CD14-positive monocyte (primary cell): Measurements from ENCODE around the gene ANO7. TPM values are rescaled to one million over a fixed set of nuclear protein-coding genes. Genes with fewer than 3 reads are reported as not detected.

Source experiments
- DNase-seq, 3 donors: peaks; one replicate each; pipeline ENCODE4 v3.0.0-alpha.2; 2011 to 2022
- H2AFZ ChIP-seq: 2 replicates; pipeline ENCODE4 v1.6.0; 2012; ENCODE audit warnings: mild to moderate bottlenecking, low read depth, low read length, inconsistent platforms; ENCODE audit not compliant: insufficient read depth, poor library complexity, severe bottlenecking
- H3K27ac ChIP-seq, 2 donors: 1 replicate in 1 of 2; 2 replicates in 1 of 2; pipeline ENCODE4 v1.5.1; 2012 to 2013; ENCODE audit warnings: low read length in 2 of 2, control low read depth in 1 of 2, inconsistent platforms in 1 of 2, low read depth in 1 of 2, mild to moderate bottlenecking in 1 of 2
- H3K27me3 ChIP-seq, 2 donors: one replicate each; pipeline versions ENCODE4 v1.6.0 to v1.6.1; 2011 to 2013; ENCODE audit warnings: low read length in 2 of 2; ENCODE audit not compliant: control insufficient read depth in 2 of 2, insufficient read depth in 2 of 2
- H3K36me3 ChIP-seq, 2 donors: replicated peaks in 1 of 2; 1 replicate in 1 of 2; 2 replicates in 1 of 2; pipeline versions ENCODE4 v1.5.1 to v1.6.1; 2012 to 2013; ENCODE audit warnings: low read length in 2 of 2, control low read depth in 1 of 2, inconsistent platforms in 1 of 2, mild to moderate bottlenecking in 1 of 2; ENCODE audit not compliant: insufficient read depth in 2 of 2, control insufficient read depth in 1 of 2
- H3K4me1 ChIP-seq, 2 donors: 1 replicate in 1 of 2; 2 replicates in 1 of 2; pipeline versions ENCODE4 v1.5.1 to v1.6.1; 2012 to 2013; ENCODE audit warnings: low read length in 2 of 2, control low read depth in 1 of 2, inconsistent platforms in 1 of 2, mild to moderate bottlenecking in 1 of 2, moderate library complexity in 1 of 2; ENCODE audit not compliant: insufficient read depth in 2 of 2, control insufficient read depth in 1 of 2
- H3K4me2 ChIP-seq: replicated peaks from 2 replicates; pipeline ENCODE3; 2012; ENCODE audit warnings: low read length, moderate library complexity, mild to moderate bottlenecking; ENCODE audit not compliant: poor library complexity, severe bottlenecking; ENCODE audit errors: extremely low read depth
- H3K4me3 ChIP-seq, 3 experiments: fragments of 200-600 bp in 1 of 3; sonication (generic) in 1 of 3; replicated peaks in 1 of 3; 1 replicate in 2 of 3; 2 replicates in 1 of 3; pipeline ENCODE4 v1.5.1; 2011 to 2013; ENCODE audit warnings: low read length in 3 of 3, mild to moderate bottlenecking in 3 of 3, control low read depth in 2 of 3, low read depth in 2 of 3, inconsistent platforms in 1 of 3, moderate library complexity in 1 of 3
- H3K79me2 ChIP-seq: 2 replicates; pipeline ENCODE4 v1.6.0; 2012; ENCODE audit warnings: mild to moderate bottlenecking, control low read depth, inconsistent platforms, low read length, moderate library complexity; ENCODE audit not compliant: insufficient read depth
- H3K9ac ChIP-seq: 2 replicates; pipeline ENCODE4 v1.6.0; 2017; ENCODE audit warnings: low read length, mild to moderate bottlenecking; ENCODE audit not compliant: insufficient read depth, poor library complexity, severe bottlenecking
- H3K9me3 ChIP-seq, 2 donors: replicated peaks in 1 of 2; 1 replicate in 1 of 2; 2 replicates in 1 of 2; pipeline versions ENCODE4 v1.5.1 to v1.6.1; 2012 to 2013; ENCODE audit warnings: low read length in 2 of 2, control low read depth in 1 of 2; ENCODE audit not compliant: control insufficient read depth in 1 of 2, insufficient read depth in 1 of 2
- H4K20me1 ChIP-seq: 2 replicates; pipeline ENCODE4 v1.6.0; 2012; ENCODE audit warnings: mild to moderate bottlenecking, low read length, control low read depth, moderate library complexity; ENCODE audit not compliant: insufficient read depth
- H3K27ac Mint-ChIP-seq, 7 donors: one replicate each; pipeline ENCODE4 v1.8.0; 2020; ENCODE audit warnings: mild to moderate bottlenecking in 7 of 7, mixed read lengths in 7 of 7, moderate library complexity in 6 of 7, inconsistent platforms in 2 of 7
- H3K27me3 Mint-ChIP-seq, 3 donors: one replicate each; pipeline ENCODE4 v1.8.0; 2021 to 2022; ENCODE audit warnings: low read depth in 3 of 3, mild to moderate bottlenecking in 3 of 3, mixed read lengths in 3 of 3, moderate library complexity in 3 of 3, inconsistent platforms in 1 of 3
- H3K36me3 Mint-ChIP-seq, 2 donors: one replicate each; pipeline ENCODE4 v1.8.0; 2020; ENCODE audit warnings: mixed read lengths in 2 of 2, inconsistent platforms in 1 of 2, mild to moderate bottlenecking in 1 of 2
- H3K4me1 Mint-ChIP-seq: one replicate; pipeline ENCODE4 v1.8.0; 2020; ENCODE audit warnings: mild to moderate bottlenecking, mixed read lengths
- H3K4me3 Mint-ChIP-seq, 2 donors: one replicate each; pipeline ENCODE4 v1.8.0; 2020; ENCODE audit warnings: mild to moderate bottlenecking in 2 of 2, mixed read lengths in 2 of 2, moderate library complexity in 1 of 2
- H3K9me3 Mint-ChIP-seq, 7 donors: one replicate each; pipeline ENCODE4 v1.8.0; 2020 to 2022; ENCODE audit warnings: mixed read lengths in 7 of 7, mild to moderate bottlenecking in 6 of 7, moderate library complexity in 6 of 7, inconsistent platforms in 2 of 7
- WGBS: methylation state at CpG from one replicate; pipeline ENCODE4 v1.1.5; 2013; ENCODE audit warnings: missing lambda C conversion rate; ENCODE audit not compliant: insufficient coverage; 5-methylcytosine and 5-hydroxymethylcytosine counted together
- intact Hi-C, 2 donors: fragments of 100-400 bp; cut with micrococcal nuclease; formaldehyde crosslinking; loops; one replicate each; pipeline versions ENCODE4 v1.15.0 to v1.15.1; 2023
- polyA plus RNA-seq, 3 donors: library from polyadenylated mRNA; depleted of rRNA in 1 of 3; unstranded in 2 of 3; stranded (reverse) in 1 of 3; fragments of 300-500 nt in 2 of 3; fragments of >200 nt in 1 of 3; fragmentation: Illumina TruSeq in 2 of 3; gene quantifications; 1 replicate in 2 of 3; 2 replicates in 1 of 3; pipeline ENCODE4 v1.2.3, GENCODE V29; 2012 to 2021
- TF ChIP-seq, protein P1 (sequence below): fragments of 200-600 bp; IDR thresholded peaks from one replicate; pipeline ENCODE4 v1.8.0; 2022; ENCODE audit warnings: antibody characterized with exemption, mild to moderate bottlenecking

The ANO7 gene
- polyA plus RNA-seq, 3 donors: 0.03 TPM; not detected in 2

DNA sequence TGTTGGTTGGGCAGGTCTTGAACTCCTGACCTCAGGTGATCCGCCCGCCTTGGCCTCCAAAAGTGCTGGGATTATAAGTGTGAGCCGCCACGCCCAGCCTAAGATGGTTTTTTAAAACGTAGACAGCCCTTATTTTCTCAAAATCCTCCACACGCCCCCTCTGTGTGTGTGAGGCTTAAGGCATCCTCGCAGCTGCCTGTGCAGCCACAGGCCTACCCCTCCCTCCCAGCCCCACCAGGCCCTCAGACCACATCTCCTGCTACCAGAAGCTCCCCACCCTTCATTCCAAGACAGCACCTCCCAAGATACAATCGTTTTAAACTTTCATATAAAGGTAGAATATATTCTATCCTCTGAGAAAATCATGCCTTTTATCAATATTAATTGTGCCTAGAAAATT, 4.8 kb downstream of the ANO7 start:
- Histone ChIP-seq H3K4me3 (no peak overlapping the region), H3K4me1 (no peaks in the 10 kb centered on the region), H3K4me2 (no peak overlapping the region), H3K9me3 (no peaks in the 10 kb centered on the region), H3K36me3 (no peaks in the 10 kb centered on the region), H3K79me2 (no peaks in the 10 kb centered on the region), H4K20me1 (no peaks in the 10 kb centered on the region), H3K27me3 (no peaks in the 10 kb centered on the region), H2AFZ (no peak overlapping the region), H3K27ac (no peak overlapping the region), H3K9ac (no peak overlapping the region)
- TF ChIP-seq, protein P1, sequence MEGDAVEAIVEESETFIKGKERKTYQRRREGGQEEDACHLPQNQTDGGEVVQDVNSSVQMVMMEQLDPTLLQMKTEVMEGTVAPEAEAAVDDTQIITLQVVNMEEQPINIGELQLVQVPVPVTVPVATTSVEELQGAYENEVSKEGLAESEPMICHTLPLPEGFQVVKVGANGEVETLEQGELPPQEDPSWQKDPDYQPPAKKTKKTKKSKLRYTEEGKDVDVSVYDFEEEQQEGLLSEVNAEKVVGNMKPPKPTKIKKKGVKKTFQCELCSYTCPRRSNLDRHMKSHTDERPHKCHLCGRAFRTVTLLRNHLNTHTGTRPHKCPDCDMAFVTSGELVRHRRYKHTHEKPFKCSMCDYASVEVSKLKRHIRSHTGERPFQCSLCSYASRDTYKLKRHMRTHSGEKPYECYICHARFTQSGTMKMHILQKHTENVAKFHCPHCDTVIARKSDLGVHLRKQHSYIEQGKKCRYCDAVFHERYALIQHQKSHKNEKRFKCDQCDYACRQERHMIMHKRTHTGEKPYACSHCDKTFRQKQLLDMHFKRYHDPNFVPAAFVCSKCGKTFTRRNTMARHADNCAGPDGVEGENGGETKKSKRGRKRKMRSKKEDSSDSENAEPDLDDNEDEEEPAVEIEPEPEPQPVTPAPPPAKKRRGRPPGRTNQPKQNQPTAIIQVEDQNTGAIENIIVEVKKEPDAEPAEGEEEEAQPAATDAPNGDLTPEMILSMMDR: no peak
- intact Hi-C loops: no loop called here
- no peaks in the 10 kb centered on the region for H3K4me1 Mint-ChIP-seq
- WGBS: 100% methylated on average over 1 of the region's 8 CpGs
- no peak overlapping the region for H3K4me3 Mint-ChIP-seq
- peaks cover 0 to 4% (median 1%) of the 10 kb centered on the region in 3 donors for H3K27me3 Mint-ChIP-seq
- H3K27ac Mint-ChIP-seq: no peak overlapping the region
- no peaks in the 10 kb centered on the region for H3K9me3 Mint-ChIP-seq
- H3K36me3 Mint-ChIP-seq: no peaks in the 10 kb centered on the region
- DNase-seq: no peak

DNA sequence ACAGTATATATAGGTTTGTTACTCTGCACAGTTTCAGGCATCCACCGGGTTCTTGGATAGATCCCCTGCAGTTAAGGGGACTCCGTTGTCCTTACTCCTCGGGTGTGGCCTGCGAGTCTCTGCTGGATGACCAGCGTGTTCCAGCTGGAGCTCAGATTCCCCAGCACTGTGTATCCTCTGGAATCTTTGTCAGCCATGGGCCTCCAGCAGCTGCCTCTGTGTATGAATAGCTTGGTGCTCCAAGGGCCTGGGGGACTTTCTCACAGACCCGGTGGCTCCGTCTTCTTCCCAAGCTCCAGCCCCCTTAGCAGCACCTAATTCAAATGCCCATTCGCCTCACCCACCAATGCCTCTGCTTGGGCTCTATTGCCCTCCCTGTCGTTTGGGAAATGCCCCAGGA, 6.3 kb downstream of the ANO7 start:
- Histone ChIP-seq H3K4me2 (no peak overlapping the region), H2AFZ (no peak overlapping the region), H3K79me2 (no peaks in the 10 kb centered on the region), H3K27ac (no peak overlapping the region), H3K36me3 (no peaks in the 10 kb centered on the region), H3K9me3 (no peaks in the 10 kb centered on the region), H3K4me1 (no peaks in the 10 kb centered on the region), H3K4me3 (no peak overlapping the region), H4K20me1 (no peaks in the 10 kb centered on the region), H3K9ac (no peak overlapping the region), H3K27me3 (no peaks in the 10 kb centered on the region)
- no peak for DNase-seq
- TF ChIP-seq, protein P1: no peak
- intact Hi-C loops: no loop called here
- Mint-ChIP-seq H3K36me3 (no peaks in the 10 kb centered on the region), H3K4me3 (no peak overlapping the region), H3K4me1 (peaks cover under 1% of the 10 kb centered on the region), H3K27ac (no peak overlapping the region), H3K9me3 (no peaks in the 10 kb centered on the region), H3K27me3 (peaks cover 0 to 4% (median 1%) of the 10 kb centered on the region in 3 donors)
- WGBS: 91% methylated on average over 7 of the region's 9 CpGs
